Omental fat pad (tissue), 4 donors: ENCODE measurements around the gene TREH. TPM values are rescaled to one million over a fixed set of nuclear protein-coding genes. Genes with fewer than 3 reads are reported as not detected.
"Not testable (repeated sequence)": the region's sequence is repeated elsewhere in the genome, so short reads cannot be mapped to it uniquely, and the experiment has no call there.

Source experiments
- ATAC-seq: fragments of 150-250 bp; one replicate; pipeline ENCODE4 v1.9.1; 2016; ENCODE audit warnings: mild to moderate bottlenecking, moderate library complexity; ENCODE audit not compliant: low FRiP score
- DNase-seq: peaks from one replicate; pipeline ENCODE4 v3.0.0-alpha.2; 2019; ENCODE audit warnings: low spot score
- total RNA-seq, 4 donors: library from RNA; depleted of rRNA; stranded (reverse); fragments of >200 nt; gene quantifications; one replicate each; pipeline ENCODE4 v1.1.0, GENCODE V29; 2016
- TF ChIP-seq, protein P1 (sequence below), 3 donors: fragments of 450-650 bp; IDR thresholded peaks; one replicate each; pipeline ENCODE4 v1.5.1; 2016 to 2017; ENCODE audit warnings: antibody characterized with exemption in 3 of 3, mild to moderate bottlenecking in 3 of 3, moderate library complexity in 2 of 3

The TREH gene
- total RNA-seq, 4 donors from 2014 or later = not detected

- ATAC-seq = no peak
Measured at GRCh38 chr11:118612378-118612777, 67.1 kb downstream of the TREH start.

GRCh38 chr11:118611433-118611795 lies 68.0 kb downstream of the TREH start:
- not testable (repeated sequence) for ATAC-seq, DNase-seq

More at GRCh38 chr11:118612378-118612777, 67.1 kb downstream of the TREH start:
- TF ChIP-seq, protein P1, sequence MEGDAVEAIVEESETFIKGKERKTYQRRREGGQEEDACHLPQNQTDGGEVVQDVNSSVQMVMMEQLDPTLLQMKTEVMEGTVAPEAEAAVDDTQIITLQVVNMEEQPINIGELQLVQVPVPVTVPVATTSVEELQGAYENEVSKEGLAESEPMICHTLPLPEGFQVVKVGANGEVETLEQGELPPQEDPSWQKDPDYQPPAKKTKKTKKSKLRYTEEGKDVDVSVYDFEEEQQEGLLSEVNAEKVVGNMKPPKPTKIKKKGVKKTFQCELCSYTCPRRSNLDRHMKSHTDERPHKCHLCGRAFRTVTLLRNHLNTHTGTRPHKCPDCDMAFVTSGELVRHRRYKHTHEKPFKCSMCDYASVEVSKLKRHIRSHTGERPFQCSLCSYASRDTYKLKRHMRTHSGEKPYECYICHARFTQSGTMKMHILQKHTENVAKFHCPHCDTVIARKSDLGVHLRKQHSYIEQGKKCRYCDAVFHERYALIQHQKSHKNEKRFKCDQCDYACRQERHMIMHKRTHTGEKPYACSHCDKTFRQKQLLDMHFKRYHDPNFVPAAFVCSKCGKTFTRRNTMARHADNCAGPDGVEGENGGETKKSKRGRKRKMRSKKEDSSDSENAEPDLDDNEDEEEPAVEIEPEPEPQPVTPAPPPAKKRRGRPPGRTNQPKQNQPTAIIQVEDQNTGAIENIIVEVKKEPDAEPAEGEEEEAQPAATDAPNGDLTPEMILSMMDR (IDR thresholded peaks at IDR 0.05) = no peak
- DNase-seq = no peak

GRCh38 chr11:118610773-118611432 lies 68.5 kb downstream of the TREH start:
- DNase-seq (peak; percentile 85), ATAC-seq (peak; percentile 43)
- TF ChIP-seq, protein P1 (IDR thresholded peaks at IDR 0.05) = peak in 2 of 3 donors; percentile 13 to 33

GRCh38 chr11:118610225-118610772 lies 69.2 kb downstream of the TREH start:
- ATAC-seq (no peak), DNase-seq (no peak)
- TF ChIP-seq, protein P1 (IDR thresholded peaks at IDR 0.05) = no peak

- ATAC-seq (no peak), DNase-seq (no peak)
- TF ChIP-seq, protein P1 (IDR thresholded peaks at IDR 0.05) = no peak
Measured at GRCh38 chr11:118609380-118610224, 69.8 kb downstream of the TREH start.

DNA sequence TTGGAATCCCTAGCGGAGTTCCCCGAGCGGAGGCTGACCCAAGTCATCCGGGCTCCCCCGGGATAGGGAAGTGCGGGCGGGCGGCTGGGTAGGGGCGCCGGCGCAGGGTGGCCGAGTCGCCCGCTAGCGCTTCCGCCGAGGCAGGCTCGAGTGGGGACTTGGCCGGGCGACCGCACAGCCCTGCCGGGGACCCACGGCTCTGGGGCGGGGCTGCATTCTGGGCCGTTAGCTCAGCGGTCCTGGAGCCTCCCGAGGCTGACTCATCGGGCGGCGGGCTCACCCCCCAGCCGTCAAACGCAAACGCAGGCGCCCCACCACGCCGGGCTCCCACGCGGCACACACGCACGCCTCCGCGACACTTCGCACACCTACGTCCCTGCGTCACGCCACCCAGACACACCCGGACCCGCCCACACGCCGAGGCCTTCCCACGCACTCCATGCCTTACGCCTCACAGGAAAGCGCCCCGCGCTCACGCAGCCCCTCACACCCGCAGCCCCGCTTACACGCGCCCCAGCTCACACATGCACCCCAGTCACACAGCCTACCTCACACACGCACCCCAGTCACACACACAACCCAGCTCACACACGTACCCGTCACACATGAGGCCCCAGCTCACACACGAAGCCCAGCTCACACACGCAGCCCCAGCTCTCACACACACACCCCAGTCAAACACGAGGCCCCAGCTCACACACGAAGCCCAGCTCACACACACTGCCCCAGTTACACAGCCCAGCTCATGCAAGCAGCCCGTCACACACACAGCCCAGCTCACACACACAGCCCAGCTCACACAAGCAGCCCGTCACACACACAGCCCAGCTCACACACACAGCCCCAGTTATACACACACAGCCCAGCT lies 70.9 kb downstream of the TREH start:
- DNase-seq = no peak
- ATAC-seq = peak; percentile 73
- TF ChIP-seq, protein P1 (IDR thresholded peaks at IDR 0.05) = no peak
